GM19324 (cell line): ENCODE measurements around the gene NDUFB1.

Source experiments
- ATAC-seq: cut with Tn5 transposase; IDR thresholded peaks from one replicate; pipeline ENCODE4 v1.9.1; 2021; ENCODE audit warnings: mild to moderate bottlenecking, moderate library complexity; ENCODE audit not compliant: unreplicated experiment, low FRiP score

The NDUFB1 gene

GRCh38 chr14:92103363-92103989, 18.0 kb downstream of the NDUFB1 start:
- ATAC-seq = no peak

- ATAC-seq = no peak
Observed at GRCh38 chr14:92099802-92100201, 21.7 kb downstream of the NDUFB1 start.

- ATAC-seq = no peak
Observed at GRCh38 chr14:92093320-92093719, 28.2 kb downstream of the NDUFB1 start.

- no peak for ATAC-seq
Observed at GRCh38 chr14:92088494-92088893, 33.0 kb downstream of the NDUFB1 start.

GRCh38 chr14:92074555-92074954, 47.0 kb downstream of the NDUFB1 start:
- ATAC-seq = no peak
